PC-3 (cell line): ENCODE results near the gene SERPINI1. TPM values are rescaled to one million over a fixed set of nuclear protein-coding genes. Genes with fewer than 3 reads are reported as not detected.

ENCODE experiments used
- ATAC-seq: fragments of 200-7000 bp; cut with Tn5 transposase; 2 replicates; pipeline ENCODE4 v1.9.1; 2020; ENCODE audit warnings: mild to moderate bottlenecking, moderate library complexity
- BruUV-seq: library from RNA; stranded (reverse); fragments of 400-500 nt; replicated peaks from 2 replicates; lab custom pipeline; 2021; lab: Mats Ljungman, UMichigan
- CTCF ChIA-PET: fragments of 300-600 bp; sonication (Branson Sonifier 250); formaldehyde crosslinking; loops from one replicate; lab custom pipeline; 2022; ENCODE audit warnings: antibody characterized with exemption; lab: Charles Lee
- POLR2A ChIA-PET: fragments of 300-600 bp; sonication (Branson Sonifier 250); formaldehyde crosslinking; loops from one replicate; lab custom pipeline; 2022; ENCODE audit warnings: antibody characterized with exemption; ENCODE audit not compliant: unreplicated experiment; lab: Charles Lee
- DNase-seq: peaks from one replicate; pipeline ENCODE4 v3.0.0-alpha.2; 2015
- H2AFZ ChIP-seq: fragments of 300-600 bp; sonication (generic); 2 replicates; pipeline ENCODE4 v1.6.0; 2016; ENCODE audit warnings: antibody characterized with exemption, low read length
- H3F3A ChIP-seq: fragments of 300-600 bp; sonication (generic); one replicate; pipeline ENCODE4 v1.6.0; 2017; ENCODE audit warnings: antibody characterized with exemption, low read length, control low read depth, mild to moderate bottlenecking; ENCODE audit not compliant: unreplicated experiment
- H3K27ac ChIP-seq: fragments of 300-600 bp; sonication (generic); 2 replicates; pipeline ENCODE4 v1.5.1; 2016; ENCODE audit warnings: mild to moderate bottlenecking, low read length
- H3K27me3 ChIP-seq: fragments of 300-600 bp; sonication (generic); 2 replicates; pipeline ENCODE4 v1.6.1; 2016; ENCODE audit warnings: low read length, mixed read lengths
- H3K36me3 ChIP-seq: fragments of 300-600 bp; sonication (generic); 2 replicates; pipeline ENCODE4 v1.6.1; 2016; ENCODE audit warnings: low read depth, mixed run types, low read length, mixed read lengths
- H3K4me1 ChIP-seq: fragments of 300-600 bp; sonication (generic); 2 replicates; pipeline ENCODE4 v1.5.1; 2016; ENCODE audit warnings: low read length; ENCODE audit not compliant: insufficient read depth
- H3K4me2 ChIP-seq: fragments of 300-600 bp; sonication (generic); 2 replicates; pipeline ENCODE4 v1.6.0; 2016; ENCODE audit warnings: low read length
- H3K4me3 ChIP-seq: fragments of 300-600 bp; sonication (generic); 2 replicates; pipeline ENCODE4 v1.5.1; 2016; ENCODE audit warnings: mild to moderate bottlenecking, low read length, mixed read lengths
- H3K79me2 ChIP-seq: fragments of 300-600 bp; sonication (generic); 2 replicates; pipeline ENCODE4 v1.6.1; 2017; ENCODE audit warnings: low read length, mixed read lengths
- H3K9ac ChIP-seq: fragments of 300-600 bp; sonication (generic); 2 replicates; pipeline ENCODE4 v1.6.0; 2016; ENCODE audit warnings: mild to moderate bottlenecking, low read length
- H3K9me2 ChIP-seq: fragments of 300-600 bp; sonication (generic); replicated peaks from 2 replicates; pipeline ENCODE4 v1.6.1; 2016; ENCODE audit warnings: mixed run types, low read length, mixed read lengths
- H3K9me3 ChIP-seq: fragments of 300-600 bp; sonication (generic); 2 replicates; pipeline ENCODE4 v1.6.1; 2016; ENCODE audit warnings: low read length, mixed read lengths
- H4K20me1 ChIP-seq: fragments of 300-600 bp; sonication (generic); 2 replicates; pipeline ENCODE4 v1.6.1; 2016; ENCODE audit warnings: low read length, mixed read lengths
- EZH2 ChIP-seq: fragments of 300-600 bp; sonication (generic); IDR thresholded peaks from one replicate; pipeline ENCODE4 v1.6.1; 2017; ENCODE audit warnings: antibody characterized with exemption, mild to moderate bottlenecking, low read length; ENCODE audit not compliant: unreplicated experiment
- EZH2phosphoT487 ChIP-seq: fragments of 300-600 bp; sonication (generic); IDR thresholded peaks from 2 replicates; pipeline ENCODE4 v1.6.1; 2018; ENCODE audit warnings: mild to moderate bottlenecking, antibody characterized with exemption, low read length, borderline replicate concordance
- intact Hi-C: fragments of 100-400 bp; cut with micrococcal nuclease; formaldehyde crosslinking; loops from 2 replicates; pipeline ENCODE4 v1.9.0; 2023
- total RNA-seq: library from RNA; depleted of rRNA; stranded (reverse); fragments of >200 nt; gene quantifications from 2 replicates; pipeline ENCODE4 v1.2.3, GENCODE V29; 2014
- TF ChIP-seq, protein P1 (sequence below): fragments of 300-600 bp; sonication (generic); conservative IDR thresholded peaks from 2 replicates; pipeline ENCODE4 v1.5.1; 2017; ENCODE audit warnings: antibody characterized with exemption, low read depth, mild to moderate bottlenecking, low read length

Gene SERPINI1
- total RNA-seq, 1 experiment from 2014 or later, result 1.3 TPM

DNA sequence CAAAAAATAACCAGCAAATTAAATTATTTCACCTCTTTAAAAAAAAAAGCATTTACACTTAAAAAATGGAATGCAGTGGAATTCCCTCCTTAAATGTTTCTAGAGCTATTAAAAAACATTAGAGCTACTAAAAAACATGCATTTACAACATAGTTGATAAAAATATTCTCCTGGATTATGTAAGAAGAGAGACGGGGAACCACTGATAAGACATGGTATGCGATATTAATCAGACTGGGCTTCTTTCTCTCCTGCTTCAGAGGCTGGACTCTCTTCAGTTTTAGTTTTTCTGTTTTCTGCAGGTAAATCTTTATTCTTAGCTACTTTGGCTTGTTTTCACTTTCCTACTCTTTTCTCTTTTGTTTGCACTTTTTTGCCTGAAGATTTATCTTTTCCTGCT is 41.4 kb upstream of the SERPINI1 start:
- Histone ChIP-seq H3K4me1 (no peaks in the 10 kb centered on the region), H4K20me1 (peaks cover 6% of the 10 kb centered on the region; the same call in 1 of the 2 replicates), H3K36me3 (peaks cover 18% of the 10 kb centered on the region; the same call in 1 of the 2 replicates), H3K27me3 (no peaks in the 10 kb centered on the region), H3K4me3 (no peak overlapping the region), H3K27ac (no peak overlapping the region), H3K4me2 (no peak overlapping the region), H3K79me2 (no peaks in the 10 kb centered on the region), H3F3A (no peaks in the 10 kb centered on the region), H3K9me3 (no peaks in the 10 kb centered on the region), H2AFZ (no peak overlapping the region), H3K9me2 (no peaks in the 10 kb centered on the region), H3K9ac (no peak overlapping the region)
- TF ChIP-seq EZH2, result no peak
- TF ChIP-seq, protein P1, sequence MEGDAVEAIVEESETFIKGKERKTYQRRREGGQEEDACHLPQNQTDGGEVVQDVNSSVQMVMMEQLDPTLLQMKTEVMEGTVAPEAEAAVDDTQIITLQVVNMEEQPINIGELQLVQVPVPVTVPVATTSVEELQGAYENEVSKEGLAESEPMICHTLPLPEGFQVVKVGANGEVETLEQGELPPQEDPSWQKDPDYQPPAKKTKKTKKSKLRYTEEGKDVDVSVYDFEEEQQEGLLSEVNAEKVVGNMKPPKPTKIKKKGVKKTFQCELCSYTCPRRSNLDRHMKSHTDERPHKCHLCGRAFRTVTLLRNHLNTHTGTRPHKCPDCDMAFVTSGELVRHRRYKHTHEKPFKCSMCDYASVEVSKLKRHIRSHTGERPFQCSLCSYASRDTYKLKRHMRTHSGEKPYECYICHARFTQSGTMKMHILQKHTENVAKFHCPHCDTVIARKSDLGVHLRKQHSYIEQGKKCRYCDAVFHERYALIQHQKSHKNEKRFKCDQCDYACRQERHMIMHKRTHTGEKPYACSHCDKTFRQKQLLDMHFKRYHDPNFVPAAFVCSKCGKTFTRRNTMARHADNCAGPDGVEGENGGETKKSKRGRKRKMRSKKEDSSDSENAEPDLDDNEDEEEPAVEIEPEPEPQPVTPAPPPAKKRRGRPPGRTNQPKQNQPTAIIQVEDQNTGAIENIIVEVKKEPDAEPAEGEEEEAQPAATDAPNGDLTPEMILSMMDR, result no peak
- TF ChIP-seq EZH2phosphoT487, result no peak
- DNase-seq (no peak), ATAC-seq (no peak)
- BruUV-seq, result no TSS peak
- CTCF ChIA-PET, result no interaction called here
- POLR2A ChIA-PET, result no interaction called here
- intact Hi-C loops, result no loop called here

- Histone ChIP-seq H3F3A (no peaks in the 10 kb centered on the region), H3K27ac (no peak overlapping the region), H2AFZ (no peak overlapping the region), H3K36me3 (peaks cover 13% of the 10 kb centered on the region; the same call in 1 of the 2 replicates), H4K20me1 (no peaks in the 10 kb centered on the region), H3K9me3 (no peaks in the 10 kb centered on the region), H3K4me3 (no peak overlapping the region), H3K9me2 (no peaks in the 10 kb centered on the region), H3K79me2 (no peaks in the 10 kb centered on the region), H3K4me1 (no peaks in the 10 kb centered on the region), H3K9ac (no peak overlapping the region), H3K27me3 (no peaks in the 10 kb centered on the region), H3K4me2 (no peak overlapping the region)
- BruUV-seq, result no TSS peak
- TF ChIP-seq, protein P1, result no peak
- TF ChIP-seq EZH2, result no peak
- no peak for TF ChIP-seq EZH2phosphoT487
- intact Hi-C loops, result no loop called here
- no peak for DNase-seq
- POLR2A ChIA-PET, result no interaction called here
- ATAC-seq, result no peak
- CTCF ChIA-PET, result no interaction called here
These were observed 35.5 kb upstream of the SERPINI1 start for GRCh38 chr3:167700046-167700445.

DNA sequence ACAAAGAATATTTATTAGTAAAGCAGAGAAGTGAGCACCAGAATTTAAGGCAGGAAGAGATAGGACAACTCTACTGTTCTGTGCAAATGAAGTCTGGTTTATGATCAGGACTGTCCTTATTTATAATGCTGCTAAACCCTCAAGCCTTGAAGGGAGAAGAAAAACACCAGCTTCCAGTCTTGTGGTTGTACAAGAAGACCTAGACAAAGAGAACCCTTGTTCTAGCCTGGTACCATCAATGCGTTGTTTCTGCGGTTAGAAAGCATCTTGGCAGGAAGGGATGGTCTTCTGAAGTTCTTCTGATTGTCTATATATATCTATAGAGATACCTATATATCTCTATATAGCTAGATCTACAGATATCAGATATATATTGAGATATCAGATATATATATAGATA is 34.6 kb upstream of the SERPINI1 start:
- Histone ChIP-seq H3F3A (no peaks in the 10 kb centered on the region), H3K27ac (no peak overlapping the region), H3K36me3 (peaks cover 8% of the 10 kb centered on the region; the same call in 1 of the 2 replicates), H3K9me2 (no peaks in the 10 kb centered on the region), H3K4me1 (no peaks in the 10 kb centered on the region), H3K79me2 (no peaks in the 10 kb centered on the region), H3K9me3 (no peaks in the 10 kb centered on the region), H3K9ac (no peak overlapping the region), H4K20me1 (no peaks in the 10 kb centered on the region), H3K4me2 (no peak overlapping the region), H3K4me3 (no peak overlapping the region), H3K27me3 (no peaks in the 10 kb centered on the region), H2AFZ (no peak overlapping the region)
- intact Hi-C loops, result no loop called here
- ChIA-PET CTCF (no interaction called here), POLR2A (no interaction called here)
- BruUV-seq, result no TSS peak
- no peak for DNase-seq
- TF ChIP-seq EZH2phosphoT487, result no peak
- TF ChIP-seq EZH2, result no peak
- TF ChIP-seq, protein P1, result no peak
- ATAC-seq, result no peak
